Gastrocnemius medialis (tissue), 4 donors: ENCODE data around the gene GRHL3. TPM values are rescaled to one million over a fixed set of nuclear protein-coding genes. Genes with fewer than 3 reads are reported as not detected.

ENCODE experiments used
- ATAC-seq, 2 donors: fragments of 150-250 bp; one replicate each; pipeline ENCODE4 v1.9.1; 2016
- DNase-seq, 2 donors: peaks; one replicate each; pipeline ENCODE4 v3.0.0-alpha.2; 2019
- H3K27ac ChIP-seq, 4 donors: fragments of 200-600 bp; sonication (generic); 1 replicate in 1 of 4; 2 replicates in 3 of 4; pipeline ENCODE4 v1.5.1; 2016 to 2018; ENCODE audit warnings: mild to moderate bottlenecking in 2 of 4, moderate library complexity in 1 of 4
- H3K27me3 ChIP-seq, 3 donors: fragments of 200-600 bp; sonication (generic) in 2 of 3; 1 replicate in 1 of 3; 2 replicates in 2 of 3; pipeline versions ENCODE4 v1.5.1 to v1.6.0; 2016 to 2019; ENCODE audit warnings: mild to moderate bottlenecking in 1 of 3, moderate library complexity in 1 of 3
- H3K36me3 ChIP-seq, 2 donors: fragments of 200-600 bp; sonication (generic) in 1 of 2; one replicate each; pipeline ENCODE4 v1.5.1; 2017 to 2018
- H3K4me1 ChIP-seq, 2 donors: fragments of 200-600 bp; sonication (generic) in 1 of 2; one replicate each; pipeline ENCODE4 v1.5.1; 2016 to 2017; ENCODE audit warnings: mild to moderate bottlenecking in 2 of 2
- H3K4me3 ChIP-seq, 4 donors: fragments of 200-600 bp; sonication (generic) in 3 of 4; 1 replicate in 1 of 4; 2 replicates in 3 of 4; pipeline ENCODE4 v1.5.1; 2016 to 2019; ENCODE audit warnings: mild to moderate bottlenecking in 2 of 4
- H3K9me3 ChIP-seq, 3 donors: fragments of 200-600 bp; sonication (generic) in 2 of 3; 1 replicate in 1 of 3; 2 replicates in 2 of 3; pipeline ENCODE4 v1.5.1; 2016 to 2019
- POLR2A ChIP-seq, 2 donors: fragments of 450-650 bp; IDR thresholded peaks; one replicate each; pipeline ENCODE4 v1.6.1; 2017; ENCODE audit warnings: antibody characterized with exemption in 2 of 2, mild to moderate bottlenecking in 2 of 2, moderate library complexity in 2 of 2
- in situ Hi-C, 4 donors: fragments of 200-750 bp; cut with MboI; loops; one replicate each; pipeline versions ENCODE4 v1.15.0 to v1.8.0; 2017; ENCODE audit warnings: low sequenced_read_pairs in 4 of 4
- intact Hi-C: fragments of 100-400 bp; cut with DNase I; formaldehyde crosslinking; loops from one replicate; pipeline ENCODE4 v1.15.1; 2023; ENCODE audit warnings: low total_unique reads
- total RNA-seq, 4 donors: library from RNA; depleted of rRNA; stranded (reverse); fragments of >200 nt; gene quantifications; one replicate each; pipeline versions ENCODE4 v1.1.0 to v1.2.3, GENCODE V29; 2016
- TF ChIP-seq, protein P1 (sequence below), 5 experiments: fragments of 450-650 bp in 3 of 5; fragments of 200-600 bp in 2 of 5; sonication (generic) in 2 of 5; IDR thresholded peaks in 4 of 5; conservative IDR thresholded peaks in 1 of 5; 1 replicate in 4 of 5; 2 replicates in 1 of 5; pipeline ENCODE4 v1.5.1; 2016 to 2019; ENCODE audit warnings: antibody characterized with exemption in 5 of 5, mild to moderate bottlenecking in 3 of 5, moderate library complexity in 3 of 5

Gene GRHL3
- total RNA-seq, 4 donors from 2014 or later: not detected

DNA sequence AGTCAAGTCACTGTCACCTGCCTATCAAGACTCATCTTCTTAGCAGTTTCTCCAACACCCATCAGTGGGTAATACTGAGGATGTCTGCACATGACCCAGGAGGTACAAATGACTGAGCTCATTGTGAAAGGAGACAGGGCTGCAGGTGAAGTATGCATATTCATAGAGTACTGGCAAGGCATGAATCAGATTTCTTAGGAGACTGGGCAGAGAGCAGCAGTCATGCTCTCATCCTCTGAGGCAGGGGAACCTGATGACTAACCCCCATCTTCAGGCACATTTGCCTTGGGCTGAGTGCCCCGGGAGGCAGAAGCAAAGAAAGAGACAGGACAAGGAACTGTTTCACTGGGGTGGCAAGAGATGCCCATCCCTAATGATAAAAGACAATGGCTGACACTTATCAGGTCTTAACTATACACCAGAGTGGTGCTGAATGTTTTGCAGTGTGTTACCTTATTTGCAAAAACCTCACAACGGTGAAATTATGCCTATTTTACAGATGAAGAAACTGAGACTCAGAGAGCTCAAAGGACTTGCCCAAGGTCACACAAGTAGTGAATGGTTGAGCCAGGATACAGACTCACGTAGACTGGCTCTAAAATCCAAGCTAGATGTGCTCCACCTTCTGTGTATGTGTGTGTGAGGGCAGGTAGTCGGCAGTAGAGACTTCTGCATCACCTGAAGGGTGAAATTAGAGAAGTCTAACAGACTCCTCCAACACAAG lies 9.2 kb upstream of the GRHL3 start:
- Histone ChIP-seq H3K36me3 (no peaks in the 10 kb centered on the region), H3K27me3 (no peaks in the 10 kb centered on the region), H3K9me3 (no peaks in the 10 kb centered on the region), H3K4me3 (no peak overlapping the region), H3K27ac (no peak overlapping the region), H3K4me1 (no peaks in the 10 kb centered on the region)
- in situ Hi-C loops: no loop called here
- no peak for ATAC-seq
- no peak for TF ChIP-seq POLR2A (IDR thresholded peaks at IDR 0.05)
- TF ChIP-seq, protein P1, sequence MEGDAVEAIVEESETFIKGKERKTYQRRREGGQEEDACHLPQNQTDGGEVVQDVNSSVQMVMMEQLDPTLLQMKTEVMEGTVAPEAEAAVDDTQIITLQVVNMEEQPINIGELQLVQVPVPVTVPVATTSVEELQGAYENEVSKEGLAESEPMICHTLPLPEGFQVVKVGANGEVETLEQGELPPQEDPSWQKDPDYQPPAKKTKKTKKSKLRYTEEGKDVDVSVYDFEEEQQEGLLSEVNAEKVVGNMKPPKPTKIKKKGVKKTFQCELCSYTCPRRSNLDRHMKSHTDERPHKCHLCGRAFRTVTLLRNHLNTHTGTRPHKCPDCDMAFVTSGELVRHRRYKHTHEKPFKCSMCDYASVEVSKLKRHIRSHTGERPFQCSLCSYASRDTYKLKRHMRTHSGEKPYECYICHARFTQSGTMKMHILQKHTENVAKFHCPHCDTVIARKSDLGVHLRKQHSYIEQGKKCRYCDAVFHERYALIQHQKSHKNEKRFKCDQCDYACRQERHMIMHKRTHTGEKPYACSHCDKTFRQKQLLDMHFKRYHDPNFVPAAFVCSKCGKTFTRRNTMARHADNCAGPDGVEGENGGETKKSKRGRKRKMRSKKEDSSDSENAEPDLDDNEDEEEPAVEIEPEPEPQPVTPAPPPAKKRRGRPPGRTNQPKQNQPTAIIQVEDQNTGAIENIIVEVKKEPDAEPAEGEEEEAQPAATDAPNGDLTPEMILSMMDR (IDR thresholded peaks at IDR 0.05 in 4 of 5, conservative IDR thresholded peaks at IDR 0.05 in 1 of 5): no peak
- DNase-seq: no peak
- intact Hi-C loops: no loop called here

DNA sequence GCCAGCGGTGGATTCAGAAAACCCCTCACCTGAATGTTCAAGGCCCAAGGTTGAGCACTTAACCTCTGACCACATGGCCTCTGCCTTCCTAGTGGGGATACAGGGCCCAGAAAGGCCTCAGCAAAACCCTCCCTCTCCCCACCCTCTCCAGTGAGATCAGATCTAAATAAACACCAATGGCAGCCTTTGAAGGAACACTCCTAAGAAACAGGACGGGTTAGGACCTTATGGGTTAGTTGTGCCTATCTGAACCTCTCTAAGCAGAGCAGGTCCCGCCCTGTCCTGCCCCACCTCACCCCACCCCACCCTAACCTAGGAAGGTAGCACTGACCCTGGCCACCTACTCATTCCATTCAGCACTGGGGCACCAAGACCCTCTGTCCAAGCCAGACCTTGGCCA lies 7.9 kb upstream of the GRHL3 start:
- H3K9me3 ChIP-seq: no peaks in the 10 kb centered on the region
- DNase-seq (no peak), ATAC-seq (no peak)
- H3K4me1 ChIP-seq: no peaks in the 10 kb centered on the region
- no peaks in the 10 kb centered on the region for H3K36me3 ChIP-seq
- no peak overlapping the region for H3K4me3 ChIP-seq
- H3K27me3 ChIP-seq: no peaks in the 10 kb centered on the region
- intact Hi-C loops (no loop called here), in situ Hi-C loops (no loop called here)
- H3K27ac ChIP-seq: no peak overlapping the region
- TF ChIP-seq, protein P1 (IDR thresholded peaks at IDR 0.05 in 4 of 5, conservative IDR thresholded peaks at IDR 0.05 in 1 of 5): no peak
- no peak for TF ChIP-seq POLR2A (IDR thresholded peaks at IDR 0.05)

DNA sequence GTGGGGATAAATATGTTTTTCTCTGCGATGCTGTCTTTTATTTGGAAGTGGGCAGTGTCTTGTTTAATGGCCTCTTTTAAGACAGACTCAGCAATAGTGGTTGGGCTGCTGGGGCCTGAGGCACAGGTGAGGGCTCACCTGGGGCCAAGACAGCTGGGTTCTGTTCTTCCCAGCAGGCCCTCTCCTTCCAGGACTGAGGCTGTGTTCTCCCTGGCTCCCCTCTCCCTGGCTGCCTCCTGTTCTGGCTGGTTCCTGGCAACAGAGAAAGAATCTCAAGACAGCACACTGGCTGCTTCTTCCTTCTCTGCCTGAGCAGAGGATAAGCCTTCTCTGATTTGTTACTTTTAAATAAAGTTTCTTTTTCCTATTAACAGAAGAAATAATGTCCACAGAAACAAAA lies 7.4 kb upstream of the GRHL3 start:
- no peak overlapping the region for H3K4me3 ChIP-seq
- TF ChIP-seq POLR2A (IDR thresholded peaks at IDR 0.05): no peak
- TF ChIP-seq, protein P1 (IDR thresholded peaks at IDR 0.05 in 4 of 5, conservative IDR thresholded peaks at IDR 0.05 in 1 of 5): no peak
- H3K36me3 ChIP-seq: no peaks in the 10 kb centered on the region
- peaks cover 0 to 1% (median 0%) of the 10 kb centered on the region in 3 donors for H3K27me3 ChIP-seq
- no peak overlapping the region for H3K27ac ChIP-seq
- H3K4me1 ChIP-seq: no peaks in the 10 kb centered on the region
- DNase-seq: no peak
- intact Hi-C loops (no loop called here), in situ Hi-C loops (no loop called here)
- H3K9me3 ChIP-seq: no peaks in the 10 kb centered on the region
- no peak for ATAC-seq

DNA sequence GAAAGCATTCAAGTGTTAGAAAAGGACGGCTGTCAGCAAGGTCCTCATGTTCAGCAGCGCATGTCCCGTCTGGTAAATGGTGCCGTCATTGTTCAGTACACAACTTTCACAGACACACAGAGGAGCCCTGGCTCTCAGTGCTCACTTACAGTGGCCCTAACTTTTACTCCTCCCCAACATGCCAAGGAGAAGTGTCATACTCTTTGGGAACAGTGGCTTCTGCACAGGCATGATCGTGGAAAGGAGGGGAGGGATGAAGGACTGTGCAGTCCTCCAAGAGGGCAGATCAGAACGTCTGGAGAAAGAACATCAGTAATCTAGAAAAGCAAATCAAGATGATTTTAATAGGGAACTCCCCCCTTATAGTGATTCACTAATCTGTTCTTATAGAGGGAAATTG lies 3.8 kb upstream of the GRHL3 start:
- no peak for DNase-seq
- Histone ChIP-seq H3K4me3 (no peak overlapping the region), H3K27me3 (peaks cover 17 to 24% (median 20%) of the 10 kb centered on the region in 3 donors), H3K27ac (no peak overlapping the region), H3K36me3 (no peaks in the 10 kb centered on the region), H3K4me1 (peaks cover 5 to 9% of the 10 kb centered on the region in 2 donors), H3K9me3 (no peaks in the 10 kb centered on the region)
- TF ChIP-seq POLR2A (IDR thresholded peaks at IDR 0.05): no peak
- TF ChIP-seq, protein P1 (IDR thresholded peaks at IDR 0.05 in 4 of 5, conservative IDR thresholded peaks at IDR 0.05 in 1 of 5): no peak
- in situ Hi-C loops (no loop called here), intact Hi-C loops (no loop called here)
- no peak for ATAC-seq

DNA sequence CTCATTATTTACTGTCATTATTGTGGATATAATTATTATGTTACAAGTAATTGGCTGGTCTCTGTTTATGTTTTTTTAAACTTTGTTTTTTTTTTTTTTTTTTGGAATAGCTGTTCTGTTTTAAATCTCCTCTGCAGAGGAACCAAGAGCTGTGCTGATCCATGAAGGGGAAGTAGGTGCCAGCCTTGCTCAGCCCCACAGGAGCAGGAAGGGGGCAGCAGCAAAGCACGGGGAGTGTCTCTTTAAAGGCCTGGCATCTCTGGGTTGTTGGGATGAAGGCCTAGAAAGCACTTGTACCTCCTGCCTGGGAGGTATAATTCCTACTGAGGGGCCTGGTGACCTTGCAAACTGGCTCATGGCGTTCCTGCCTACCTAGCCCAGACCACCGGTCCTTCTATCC lies 2.5 kb upstream of the GRHL3 start:
- Histone ChIP-seq H3K27me3 (peaks cover 19 to 37% (median 20%) of the 10 kb centered on the region in 3 donors), H3K27ac (no peak overlapping the region), H3K36me3 (no peaks in the 10 kb centered on the region), H3K4me1 (peaks cover 5 to 14% of the 10 kb centered on the region in 2 donors), H3K9me3 (no peaks in the 10 kb centered on the region), H3K4me3 (no peak overlapping the region)
- ATAC-seq (no peak), DNase-seq (no peak)
- in situ Hi-C loops: no loop called here
- intact Hi-C loops: no loop called here
- TF ChIP-seq, protein P1 (IDR thresholded peaks at IDR 0.05 in 4 of 5, conservative IDR thresholded peaks at IDR 0.05 in 1 of 5): no peak
- TF ChIP-seq POLR2A (IDR thresholded peaks at IDR 0.05): no peak
